Activated CD4-positive, alpha-beta T cell treated with anti-CD3 and anti-CD28 coated beads for 48 hours (primary cell): ENCODE results near the gene INTS11.

Experiments used
- DNase-seq: peaks from one replicate; pipeline ENCODE4 v3.0.0-alpha.2; 2020

The INTS11 gene

GRCh38 chr1:1357871-1358432 lies 33.5 kb upstream of the INTS11 start:
- no peak for DNase-seq

GRCh38 chr1:1356796-1357401 lies 32.4 kb upstream of the INTS11 start:
- DNase-seq: no peak

DNA sequence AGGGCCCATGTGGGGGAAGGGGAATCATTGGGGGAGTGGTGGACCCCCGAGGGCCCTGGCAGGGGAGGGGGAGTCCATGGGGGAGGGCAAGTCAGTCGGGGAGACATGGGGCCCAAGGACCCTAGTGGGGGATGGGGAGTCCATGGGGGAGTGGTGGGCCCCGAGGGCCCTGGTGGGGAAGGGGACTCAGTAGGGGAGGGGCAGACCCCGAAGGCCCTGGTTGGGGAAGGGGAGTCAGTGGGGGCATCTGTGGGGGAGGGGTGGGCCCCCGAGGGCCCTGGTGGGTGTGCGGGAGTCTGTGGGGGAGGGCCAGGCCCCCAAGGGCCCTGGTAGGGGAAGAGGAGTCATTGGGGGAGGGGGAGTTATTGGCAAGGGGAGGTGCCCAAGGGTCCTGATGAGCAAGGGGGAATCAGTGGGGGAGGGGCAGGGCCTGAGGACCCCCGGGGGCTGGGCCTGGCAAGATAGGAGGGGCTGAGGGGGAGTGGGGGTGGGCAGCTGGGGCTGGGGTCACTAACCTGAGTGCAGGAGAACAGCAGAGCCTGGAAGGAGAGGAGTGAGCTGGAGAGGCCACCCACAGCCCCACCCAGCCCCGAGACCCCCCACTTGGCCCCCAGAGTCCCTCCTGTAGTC lies 31.8 kb upstream of the INTS11 start:
- no peak for DNase-seq

DNA sequence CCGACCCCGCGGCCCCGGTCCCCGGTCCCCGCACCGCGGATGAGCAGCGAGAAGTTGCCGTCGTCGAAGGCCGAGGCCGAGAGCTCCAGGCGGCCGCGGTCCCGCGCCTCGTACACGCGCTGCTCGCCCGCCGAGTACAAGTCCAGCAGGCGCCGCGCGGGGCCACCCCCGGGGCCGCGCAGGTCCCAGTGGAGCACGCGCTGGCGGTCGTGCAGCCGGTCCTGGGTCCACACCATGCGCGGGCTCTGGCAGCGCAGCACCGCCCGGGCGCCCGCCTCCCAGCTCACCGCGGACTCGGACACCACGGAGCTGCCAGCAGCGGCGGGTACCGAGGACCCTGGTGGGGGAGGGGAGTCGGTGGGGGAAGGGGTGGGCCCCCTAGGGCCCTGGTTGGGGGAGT lies 31.0 kb upstream of the INTS11 start:
- peak; percentile 43 for DNase-seq

GRCh38 chr1:1354271-1355247 lies 30.1 kb upstream of the INTS11 start:
- DNase-seq: no peak

GRCh38 chr1:1353389-1354151 lies 29.1 kb upstream of the INTS11 start:
- no peak for DNase-seq

DNA sequence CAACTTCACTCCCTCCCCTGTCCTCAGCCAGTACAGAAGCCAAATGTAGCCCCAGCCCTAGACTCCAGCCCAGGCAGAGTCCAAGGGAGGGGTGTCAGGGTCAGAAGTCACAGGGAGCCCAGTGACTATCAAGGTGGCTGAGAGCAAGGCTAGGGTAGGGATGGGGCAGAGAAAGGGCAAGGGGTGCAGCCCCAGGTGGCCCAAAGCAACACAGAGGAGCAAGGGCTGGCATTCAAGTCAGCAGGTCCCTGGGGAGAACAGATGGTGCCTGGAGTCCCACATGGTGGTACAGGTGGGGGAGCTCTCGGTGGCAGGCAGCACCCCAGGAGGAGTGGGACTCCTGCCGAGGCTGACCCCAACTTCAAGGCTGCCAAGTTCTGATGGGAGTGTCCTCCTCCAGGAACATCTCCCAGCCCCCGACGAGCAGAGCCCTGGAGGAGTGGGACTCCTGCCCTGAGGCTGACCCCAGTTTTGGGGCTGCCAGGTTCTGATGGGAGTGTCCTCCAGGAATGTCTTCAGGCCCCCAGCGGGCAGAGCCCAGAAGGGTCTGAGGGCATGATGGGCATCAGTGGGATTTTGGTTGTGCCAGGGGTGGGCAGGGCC lies 28.4 kb upstream of the INTS11 start:
- no peak for DNase-seq

DNA sequence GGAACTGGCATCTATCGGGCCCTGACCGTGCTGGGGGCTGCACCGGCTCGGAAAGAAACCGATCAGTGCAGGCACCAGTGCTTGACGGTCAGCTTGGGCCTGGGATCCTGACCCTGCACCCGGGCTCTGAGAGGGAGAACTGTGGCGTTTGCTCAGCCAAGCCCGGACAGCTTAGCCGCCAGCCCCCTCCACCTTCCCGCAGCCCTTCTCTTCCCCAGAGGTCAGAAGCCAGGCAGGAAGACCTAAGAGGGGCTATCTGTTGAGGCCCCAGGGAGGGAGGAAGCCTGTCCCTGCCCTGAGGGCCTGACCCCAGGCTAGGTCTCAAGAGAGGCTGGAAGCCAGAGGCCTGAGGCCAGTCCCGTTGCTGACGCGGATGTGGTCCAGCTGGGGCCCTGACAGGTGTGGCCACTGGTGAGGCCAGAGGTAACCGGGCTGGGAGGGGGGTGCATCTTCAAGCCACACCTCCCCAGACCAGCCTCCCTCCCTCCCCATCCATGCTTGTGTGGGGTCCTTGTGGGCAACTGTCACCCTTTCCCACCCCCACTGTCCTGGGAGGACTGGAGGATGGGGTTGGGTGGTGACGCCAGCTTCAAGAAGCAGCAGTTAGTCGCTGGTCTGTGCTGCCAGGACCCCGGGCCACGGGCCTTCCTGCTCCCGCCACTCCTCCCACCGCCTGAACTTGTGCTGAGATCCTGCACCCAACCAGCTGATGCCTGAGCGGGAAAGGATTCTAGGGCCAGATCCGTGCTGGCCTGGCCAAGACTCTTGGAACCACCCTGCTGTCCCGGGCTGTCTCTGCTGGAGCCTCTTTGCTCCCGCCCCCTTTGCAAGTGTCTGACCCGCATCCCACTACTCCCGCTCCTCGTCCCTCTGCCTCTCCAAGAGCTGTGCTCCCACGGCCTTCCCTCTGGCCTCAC lies 27.3 kb upstream of the INTS11 start:
- no peak for DNase-seq

DNA sequence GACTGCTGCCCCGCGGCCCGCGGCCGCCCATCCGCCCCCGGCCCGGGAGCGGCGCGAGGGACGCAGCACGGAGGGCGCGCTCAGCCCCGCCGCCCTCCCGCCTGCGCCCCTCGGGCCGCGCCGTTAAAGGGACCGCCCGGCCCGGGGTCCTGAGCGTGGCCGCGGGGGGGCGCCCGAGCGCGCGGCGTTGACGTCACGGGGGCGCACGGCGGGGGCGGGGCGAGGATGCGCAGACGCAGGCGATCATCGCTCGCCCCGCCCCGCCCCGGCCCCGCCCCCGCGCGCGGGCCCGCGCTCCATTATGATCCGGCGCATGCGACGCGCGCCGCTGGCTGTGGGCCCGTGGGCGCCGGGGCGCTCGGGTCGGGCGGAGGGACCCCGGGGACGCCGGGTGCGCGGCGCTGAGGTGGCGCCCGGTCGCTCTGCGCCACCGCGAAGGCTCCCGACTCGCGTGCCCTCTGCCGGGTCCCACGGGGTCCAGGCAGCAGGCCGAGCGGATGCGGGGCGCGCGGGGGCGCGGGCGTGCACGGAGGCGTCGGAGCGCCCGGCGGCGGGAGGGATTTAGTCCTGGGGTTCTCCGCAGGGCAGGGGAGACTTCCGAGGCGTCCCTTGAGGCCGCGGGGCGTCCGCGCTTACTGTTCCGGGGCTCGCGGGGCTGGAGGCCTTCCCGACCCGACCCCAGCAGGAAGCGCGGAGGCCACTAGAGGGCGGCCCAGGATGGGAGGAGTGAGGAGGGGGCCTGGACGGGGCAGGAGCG lies 25.0 kb upstream of the INTS11 start, which contains the start of gene DVL1:
TSS of gene DVL1 (minus strand) at position 163 of the 757 bp plus-strand sequence. CDS start 353 bp downstream, outside the sequence.
- DNase-seq: peak; percentile 71

DNA sequence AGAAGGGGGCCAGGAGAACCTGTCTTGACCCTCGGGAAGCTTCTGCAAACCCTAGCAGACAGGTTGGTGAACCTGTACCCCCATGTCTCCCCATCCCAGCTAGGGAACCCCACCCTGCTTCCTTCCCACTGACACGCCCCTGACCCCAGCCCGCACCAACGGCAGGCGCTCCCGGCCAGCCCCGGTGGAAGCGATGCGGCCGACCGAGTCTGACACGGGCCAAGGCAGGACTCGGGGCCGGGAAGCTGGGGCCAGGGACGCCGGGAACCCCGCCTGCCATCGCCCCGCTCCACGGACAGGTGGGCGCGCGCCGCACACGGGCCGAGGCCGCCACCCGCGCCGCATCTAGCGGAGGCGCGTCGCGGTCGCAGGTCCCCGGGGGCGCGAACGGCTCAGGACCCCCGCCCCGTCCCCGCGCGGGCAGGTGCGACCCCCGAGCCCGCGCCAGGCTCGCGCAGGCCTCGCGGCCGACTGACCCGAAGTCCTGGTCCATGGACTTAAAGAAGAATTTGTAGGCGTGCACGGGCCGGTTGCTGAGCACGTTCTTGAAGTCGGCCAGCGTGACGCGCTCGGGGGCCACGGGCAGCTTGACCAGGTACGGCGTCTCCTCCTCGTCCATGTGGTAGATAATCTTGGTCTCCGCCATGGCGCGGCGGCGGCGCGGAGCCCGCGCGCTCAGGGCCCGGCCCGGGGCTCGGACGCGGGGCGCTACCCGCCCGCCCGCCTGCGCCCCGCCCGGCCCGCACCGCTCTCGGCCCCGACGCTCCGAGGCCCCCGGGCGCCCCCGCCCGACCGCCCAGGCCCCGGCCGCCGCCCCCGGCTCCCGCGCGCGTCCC lies 24.2 kb upstream of the INTS11 start:
- no peak for DNase-seq

DNA sequence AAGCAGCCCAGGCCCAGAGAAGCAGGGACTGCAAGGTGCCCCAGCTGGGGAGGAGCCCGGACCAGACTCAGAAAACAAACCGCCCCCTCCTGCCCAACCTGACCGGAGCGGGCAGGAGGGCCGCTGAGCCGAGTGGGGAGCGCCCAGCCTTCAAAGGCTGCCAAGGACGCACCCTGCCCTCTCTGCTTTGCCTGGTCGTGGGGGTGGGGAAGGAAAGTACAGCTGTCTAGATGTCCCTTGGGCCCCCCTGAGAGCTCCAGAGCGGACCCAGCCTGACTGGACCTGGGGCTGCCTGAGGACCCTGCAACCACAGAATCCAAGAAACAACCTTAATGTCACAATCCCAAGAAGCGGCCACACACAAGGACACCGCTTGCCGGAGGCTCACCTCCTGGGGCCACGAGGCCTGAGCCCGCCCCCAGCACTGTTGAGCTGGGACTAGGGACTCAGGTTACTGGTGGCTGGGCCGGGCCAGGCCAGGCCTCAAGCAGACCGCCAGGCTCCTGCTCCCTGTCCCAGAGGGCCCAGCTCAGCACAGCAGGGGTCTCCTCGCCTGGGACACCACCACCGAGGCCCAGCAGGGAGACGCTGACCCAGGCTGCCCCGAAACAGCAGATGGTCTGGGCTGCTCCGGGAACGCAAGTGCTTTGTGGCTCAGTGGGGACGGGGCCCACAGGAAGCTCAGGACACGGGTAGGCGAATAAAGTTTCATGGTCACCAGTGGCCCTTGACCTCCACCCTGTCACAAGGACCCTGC lies 23.4 kb upstream of the INTS11 start:
- no peak for DNase-seq

- no peak for DNase-seq
Measured at GRCh38 chr1:1347026-1347595, 22.7 kb upstream of the INTS11 start.

DNA sequence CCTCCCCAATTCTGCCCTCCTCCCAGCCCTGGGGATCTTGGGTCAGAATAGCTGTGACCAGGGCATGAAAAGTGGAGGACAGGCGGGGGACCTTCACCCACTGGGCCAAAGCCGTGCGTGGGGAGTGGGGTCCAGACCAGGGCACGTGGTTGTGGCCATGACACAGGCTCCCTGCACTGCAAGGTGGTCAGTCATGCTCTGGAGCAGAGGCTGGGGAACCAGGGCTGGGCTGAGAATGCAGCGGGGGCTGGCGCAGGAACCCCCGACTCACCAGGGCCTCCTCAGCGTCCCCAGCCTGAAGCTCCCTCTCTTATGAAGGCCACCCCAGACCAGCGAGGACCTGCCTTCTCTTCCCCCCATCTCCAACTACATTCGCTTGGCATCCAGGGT lies 22.0 kb upstream of the INTS11 start:
- no peak for DNase-seq

GRCh38 chr1:1345860-1346500 lies 21.5 kb upstream of the INTS11 start:
- DNase-seq: no peak

DNA sequence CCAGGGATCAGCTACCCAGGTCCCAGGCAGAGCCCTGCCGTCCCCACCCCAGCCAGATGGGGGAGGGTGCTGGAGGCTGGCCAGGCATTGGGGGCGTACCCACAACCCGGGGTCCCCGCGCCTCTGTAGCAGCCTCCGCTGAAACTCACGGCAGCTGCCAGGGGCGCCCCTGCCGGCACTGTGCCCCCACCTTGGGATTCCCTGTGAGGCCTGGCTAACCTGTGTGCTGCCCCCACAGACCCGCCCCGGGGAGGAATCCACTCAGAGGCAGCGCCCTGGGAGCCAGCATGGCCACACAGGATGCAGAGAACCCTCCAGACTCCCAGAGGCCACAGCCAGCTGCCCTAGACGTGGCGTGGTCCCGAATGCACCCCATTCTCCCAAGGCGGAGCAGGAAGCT lies 20.9 kb upstream of the INTS11 start:
- no peak for DNase-seq

- peak; percentile 76 for DNase-seq
Measured at GRCh38 chr1:1344655-1345361, 20.3 kb upstream of the INTS11 start.
